ENCODE results near the gene FNIP2.
"Not testable (repeated sequence)": the region's sequence is repeated elsewhere in the genome, so short reads cannot be mapped to it uniquely, and the experiment has no call there.

FNIP2 gene

DNA sequence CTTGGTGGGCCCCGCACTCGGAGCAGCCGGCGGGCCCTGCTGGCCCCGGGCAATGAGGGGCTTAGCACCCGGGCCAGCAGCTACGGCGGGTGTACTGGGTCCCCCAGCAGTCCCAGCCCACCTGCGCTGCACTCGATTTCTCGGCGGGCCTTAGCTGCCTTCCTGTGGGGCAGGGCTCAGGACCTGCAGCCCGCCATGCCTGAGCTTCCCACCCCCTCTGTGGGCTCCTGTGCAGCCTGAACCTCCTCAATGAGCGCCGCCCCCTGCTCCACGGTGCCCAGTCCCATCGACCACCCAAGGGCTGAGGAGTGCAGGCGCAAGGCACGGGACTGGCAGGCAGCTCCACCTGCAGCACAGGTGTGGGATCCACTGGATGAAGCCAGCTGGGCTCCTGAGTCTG is 158.9 kb downstream of the FNIP2 start:
- not testable (repeated sequence) for DNase-seq

DNA sequence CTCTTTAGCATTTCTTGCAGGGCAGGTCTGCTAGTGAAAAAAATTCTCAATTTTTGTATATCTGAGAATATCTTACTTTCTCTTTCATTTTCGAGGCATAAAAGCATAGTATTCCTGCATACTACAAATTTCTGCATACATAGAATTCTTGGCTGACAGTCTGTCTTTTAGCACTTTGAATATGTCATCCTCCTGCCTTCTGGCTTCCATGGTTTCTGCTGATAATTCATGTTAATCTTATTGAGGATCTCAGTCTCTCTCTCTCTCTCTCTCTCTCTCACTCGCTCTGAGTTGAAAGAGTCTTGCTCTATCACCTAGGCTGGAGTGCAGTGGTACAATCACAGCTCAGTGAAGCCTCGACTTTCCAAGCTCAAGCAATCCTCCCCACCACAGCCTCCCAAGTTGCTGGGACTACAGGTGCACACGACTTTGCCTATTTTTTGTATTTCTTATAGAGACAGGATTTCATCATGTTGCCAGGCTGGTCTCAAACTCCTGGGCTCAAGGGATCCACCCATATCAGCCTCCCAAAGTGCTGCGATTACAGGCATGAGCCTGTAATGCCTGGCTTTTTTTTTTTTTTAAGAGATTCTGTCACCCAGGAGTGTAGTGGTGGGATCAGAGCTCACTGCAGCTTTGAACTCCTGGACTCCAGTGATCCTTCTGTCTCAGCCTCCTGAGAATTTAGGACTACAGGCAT is 161.3 kb downstream of the FNIP2 start:
- no peak for DNase-seq

DNA sequence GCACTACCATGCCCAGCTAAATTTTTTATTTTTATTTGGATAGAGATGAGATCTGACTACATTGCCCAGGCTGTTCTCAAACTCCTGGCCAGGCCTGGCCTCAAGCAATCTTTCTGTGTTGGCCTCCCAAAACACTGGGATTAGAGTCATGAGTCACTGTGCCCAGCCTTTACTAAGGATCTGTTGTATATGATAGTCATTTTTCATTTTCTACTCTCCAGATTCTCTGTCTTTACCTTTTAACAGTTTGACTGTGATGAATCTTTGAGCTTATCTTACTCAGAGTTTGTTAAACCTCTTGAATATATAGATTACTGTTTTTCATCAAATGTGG is 161.8 kb downstream of the FNIP2 start:
- no peak for DNase-seq

DNA sequence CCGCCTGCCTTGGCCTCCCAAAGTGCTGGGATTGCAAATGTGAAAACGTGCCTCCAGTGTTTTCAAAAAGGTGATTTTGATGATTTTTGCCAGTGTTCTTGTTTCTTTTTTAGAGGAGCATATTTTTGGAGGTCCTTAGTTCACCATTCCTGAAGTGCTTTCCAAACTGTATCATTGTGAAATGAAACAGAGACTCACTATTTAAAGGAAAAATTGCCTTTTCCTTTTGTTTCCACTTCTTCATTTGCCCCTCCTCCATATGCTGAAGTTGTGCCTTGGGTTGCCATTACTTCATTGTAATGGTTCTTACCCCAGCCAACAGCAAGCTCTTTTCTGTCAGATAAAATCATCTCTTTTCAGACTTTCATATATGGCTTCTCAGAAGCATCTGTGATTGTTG is 164.4 kb downstream of the FNIP2 start:
- no peak for DNase-seq

DNA sequence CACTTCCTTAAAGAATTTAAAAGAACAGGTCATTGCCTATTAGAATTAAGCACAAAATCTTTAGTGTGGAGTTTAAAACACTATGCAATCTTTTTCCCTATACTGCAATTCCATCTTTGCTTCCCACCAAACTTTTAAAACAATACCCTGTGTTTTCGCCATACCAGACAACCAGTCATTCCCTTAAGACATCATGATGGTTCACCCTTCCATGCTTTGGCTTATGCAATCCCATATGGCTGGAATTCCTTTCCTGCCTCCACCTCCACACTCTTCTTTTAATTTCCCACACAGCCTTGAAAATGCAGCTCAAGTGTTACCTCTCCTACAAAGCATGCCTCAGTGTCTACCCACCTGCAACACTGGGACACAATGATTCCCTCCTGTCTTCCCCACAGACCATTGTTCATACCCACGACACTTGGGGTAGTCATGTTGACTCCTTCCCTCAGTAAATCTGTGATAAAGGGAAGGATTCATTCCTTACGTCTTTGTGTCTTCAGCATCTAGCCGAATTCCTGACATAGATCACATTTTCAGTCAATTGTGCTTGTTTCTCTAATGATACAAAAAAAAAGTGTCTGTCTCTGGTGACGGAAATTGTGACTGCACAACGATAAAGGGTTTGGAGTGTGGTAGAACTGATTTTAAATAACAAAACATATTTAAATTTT is 166.3 kb downstream of the FNIP2 start:
- no peak for DNase-seq

DNA sequence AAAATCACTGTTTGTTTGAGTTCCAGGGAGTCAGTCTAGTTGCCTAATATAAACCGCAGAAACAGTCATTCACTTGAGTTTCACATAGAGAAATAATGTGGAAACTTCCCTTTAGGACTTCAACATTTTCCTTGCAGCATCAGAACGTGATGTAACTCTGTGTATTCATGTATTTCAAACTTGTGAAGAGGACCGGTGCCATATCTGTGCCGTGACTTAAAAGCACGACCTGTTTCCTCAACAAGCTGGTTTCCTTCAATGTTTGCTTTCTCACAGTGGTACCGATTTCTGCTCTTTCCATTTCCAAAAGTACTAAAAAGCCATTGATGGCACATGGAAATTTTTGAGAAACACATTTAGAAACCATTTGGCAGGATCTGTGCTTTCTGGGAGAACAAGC is 167.4 kb downstream of the FNIP2 start:
- DNase-seq: no peak

DNA sequence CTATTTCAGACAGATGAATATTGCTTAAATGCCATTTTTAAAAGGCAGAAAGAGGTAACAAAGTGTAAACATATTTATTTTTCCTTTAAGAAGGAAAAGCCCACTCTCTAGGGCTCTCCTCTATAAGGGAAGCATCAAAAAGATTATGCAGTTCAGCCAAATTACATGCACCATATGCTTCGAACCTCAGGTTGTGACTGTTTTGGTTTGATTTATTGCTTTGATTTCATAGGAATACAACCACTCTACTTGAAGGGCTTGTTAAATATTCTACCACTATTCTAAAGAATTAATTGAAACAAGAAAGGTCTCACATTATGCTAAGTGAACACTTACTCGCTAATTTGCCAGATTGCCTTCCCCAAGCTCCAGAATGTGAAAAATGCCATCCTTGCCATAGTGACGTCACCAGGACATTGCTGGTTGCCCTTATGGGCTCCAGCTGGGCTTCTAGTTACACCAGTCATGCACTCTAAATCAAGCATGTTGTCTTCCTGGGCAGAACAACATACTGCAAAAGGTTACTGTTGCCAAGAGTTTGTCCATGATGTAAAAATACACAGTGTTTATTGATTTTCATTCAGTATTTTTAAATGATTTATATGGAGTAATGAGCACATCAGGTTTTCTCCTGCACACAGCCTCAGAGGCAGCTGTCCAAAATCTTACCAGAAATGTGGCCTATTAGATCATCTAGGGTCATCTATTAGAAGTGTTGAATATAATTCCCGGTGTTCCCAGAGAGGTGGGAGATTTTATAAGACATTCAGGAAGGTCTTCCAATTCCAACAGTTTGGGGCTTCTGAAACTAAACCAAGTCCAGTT is 169.6 kb downstream of the FNIP2 start:
- DNase-seq: peak; percentile 53

DNA sequence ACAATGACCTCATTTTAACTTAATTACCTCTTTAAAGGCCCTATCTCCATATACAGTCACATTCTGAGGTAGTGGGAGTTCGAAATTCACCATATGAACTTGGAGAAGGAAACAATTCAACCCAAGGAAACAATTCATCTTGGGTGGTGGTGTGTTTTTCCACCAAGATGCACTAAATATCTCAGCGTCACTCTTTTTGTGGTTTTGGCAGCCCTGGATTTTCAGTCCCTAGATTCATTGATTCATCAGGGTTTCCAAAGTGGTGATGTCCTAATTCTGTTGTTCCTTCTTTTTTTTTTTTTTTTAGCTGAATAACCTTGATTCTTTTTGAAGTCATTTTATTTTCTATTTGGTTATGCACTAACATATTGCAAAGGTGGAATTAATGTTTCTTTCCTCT is 171.4 kb downstream of the FNIP2 start:
- no peak for DNase-seq

DNA sequence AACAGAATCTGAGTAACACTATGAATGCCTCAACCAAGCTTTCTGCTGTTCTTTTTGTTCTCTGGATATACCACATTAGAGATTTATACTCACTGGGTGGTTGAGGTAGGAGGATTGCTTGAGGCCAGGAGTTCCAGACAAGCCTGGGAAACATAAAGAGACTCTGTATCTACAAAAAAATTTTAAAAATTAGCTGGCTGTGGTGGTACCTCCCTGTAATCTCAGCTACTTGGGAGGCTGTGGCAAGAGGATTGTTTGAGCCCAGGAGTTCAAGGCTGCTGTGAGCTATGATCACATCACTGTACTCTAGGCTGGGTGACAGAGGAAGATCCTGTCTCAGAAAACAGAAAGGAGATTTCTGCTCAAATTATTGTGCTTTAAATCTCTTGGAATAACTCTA is 172.5 kb downstream of the FNIP2 start:
- no peak for DNase-seq

DNA sequence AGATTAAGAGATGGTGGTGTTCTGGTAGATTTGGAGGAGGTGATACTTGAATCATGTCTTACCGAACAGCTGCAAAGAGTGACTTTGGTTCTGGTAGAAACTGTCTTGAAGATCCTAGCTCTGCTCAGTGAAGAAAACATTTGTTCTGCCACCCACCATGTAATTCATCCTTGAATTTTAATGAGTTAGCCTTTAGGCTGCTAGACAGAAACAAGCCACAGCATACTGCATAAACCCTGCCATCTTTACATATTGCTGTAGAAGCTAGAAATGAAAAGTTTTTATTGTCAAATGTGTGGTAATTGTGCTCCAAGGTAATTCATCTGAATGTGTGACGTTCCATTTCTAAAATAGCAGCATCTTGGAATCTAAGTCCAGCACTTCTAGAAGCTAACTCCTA is 173.1 kb downstream of the FNIP2 start:
- DNase-seq: no peak

DNA sequence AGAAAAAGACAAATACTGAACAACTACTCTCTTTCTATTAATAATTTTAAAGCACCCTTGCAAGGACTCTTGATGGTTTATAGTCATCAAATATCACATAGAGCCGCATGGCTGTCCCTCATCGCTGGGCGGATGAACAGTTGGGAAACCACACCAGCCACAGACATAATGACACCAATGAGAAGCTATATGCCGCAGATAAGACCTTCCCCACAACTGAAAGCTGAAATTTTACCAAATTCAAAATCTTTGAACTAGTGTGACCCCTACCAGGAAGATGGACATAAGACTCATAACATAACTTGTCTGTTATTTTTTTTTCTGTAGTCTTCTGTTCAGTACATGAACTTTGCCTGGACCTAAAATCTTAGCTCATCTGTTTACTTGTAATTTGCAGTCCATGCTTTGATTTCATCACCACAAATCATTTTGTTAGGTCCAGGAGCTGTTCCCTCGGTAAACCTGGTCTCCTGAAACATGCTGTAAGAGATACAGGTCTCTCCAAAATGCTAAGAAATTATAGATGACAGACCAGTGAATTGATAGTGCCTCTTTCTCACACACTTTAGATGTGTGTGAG is 176.8 kb downstream of the FNIP2 start:
- DNase-seq: no peak

DNA sequence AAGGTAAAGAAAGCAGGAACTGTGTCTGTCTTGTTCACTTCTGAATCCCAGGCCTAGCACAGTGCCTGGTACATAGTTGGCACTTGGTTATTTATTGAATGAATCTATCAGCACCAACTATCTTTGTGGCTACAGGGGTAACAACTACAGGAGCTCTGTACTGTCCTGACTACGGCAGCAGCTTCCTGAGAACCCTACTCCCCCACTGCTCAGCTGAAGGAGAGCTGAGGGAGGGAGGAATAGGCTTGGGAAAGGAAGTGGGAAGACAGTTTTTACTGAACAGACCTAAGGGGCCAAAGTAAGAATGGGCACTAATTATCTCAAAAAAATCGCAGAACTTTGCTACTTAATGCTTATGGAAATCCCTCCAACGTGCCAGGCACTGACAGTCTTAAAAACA is 178.0 kb downstream of the FNIP2 start:
- DNase-seq: no peak

DNA sequence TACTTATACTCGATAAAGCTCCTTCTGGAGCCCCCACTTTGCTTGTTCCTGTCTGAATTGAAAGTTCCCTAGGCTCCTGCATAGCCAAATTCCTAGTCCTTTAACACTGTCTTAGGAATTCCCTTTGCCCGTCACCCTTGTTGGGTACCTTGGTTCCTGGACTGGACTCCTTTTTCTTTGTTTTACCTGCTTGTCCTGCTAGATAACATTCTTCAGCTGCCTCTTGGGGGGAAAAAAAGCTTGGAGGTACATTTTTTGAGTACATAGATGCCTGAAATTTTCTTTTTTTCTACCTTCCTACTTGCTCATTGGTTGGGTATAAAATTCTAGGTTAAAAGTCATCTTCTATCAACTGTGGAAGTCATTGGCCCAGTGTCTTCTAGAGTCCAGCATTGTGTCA is 179.2 kb downstream of the FNIP2 start:
- no peak for DNase-seq

DNA sequence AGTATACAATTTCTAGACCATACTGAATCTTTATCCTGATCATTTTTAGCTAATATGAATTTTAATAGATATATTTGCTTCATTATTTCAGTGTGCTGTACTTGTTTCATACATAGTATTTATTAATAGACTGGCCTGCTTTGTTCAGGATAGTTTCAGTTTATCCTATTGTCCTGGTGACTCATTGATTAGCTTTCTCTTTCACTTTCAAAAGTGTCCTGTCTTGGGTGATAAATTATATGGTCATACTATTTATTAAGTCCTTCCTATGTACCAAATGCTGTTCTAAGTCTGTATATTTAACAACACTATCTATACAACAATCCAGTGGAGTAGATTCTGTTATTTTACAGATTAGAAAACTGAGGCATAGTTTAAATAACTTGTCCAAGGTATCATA is 180.3 kb downstream of the FNIP2 start:
- DNase-seq: no peak

DNA sequence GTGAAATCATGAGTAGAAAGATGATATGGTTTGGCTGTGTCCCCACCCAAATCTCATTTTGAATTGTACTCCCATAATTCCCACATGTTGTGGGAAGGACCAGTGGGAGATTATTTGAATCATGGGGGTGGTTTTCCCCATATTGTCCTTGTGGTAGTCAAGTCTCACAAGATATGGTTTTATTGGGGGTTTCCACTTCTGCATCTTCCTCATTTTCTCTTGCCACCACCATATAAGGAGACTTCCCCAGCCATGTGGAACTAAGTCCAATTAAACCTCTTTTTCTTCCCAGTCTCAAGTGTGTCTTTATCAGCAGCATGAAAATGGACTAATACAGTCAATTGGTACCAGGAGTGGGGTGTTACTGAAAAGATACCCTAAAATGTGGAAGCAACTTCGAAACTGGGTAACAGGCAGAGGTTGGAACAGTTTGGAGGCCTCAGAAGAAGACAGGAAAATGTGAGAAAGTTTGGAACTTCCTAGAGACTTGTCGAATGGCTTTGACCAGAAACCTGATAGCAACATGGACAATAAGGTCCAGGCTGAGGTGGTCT is 183.5 kb downstream of the FNIP2 start:
- not testable (repeated sequence) for DNase-seq

DNA sequence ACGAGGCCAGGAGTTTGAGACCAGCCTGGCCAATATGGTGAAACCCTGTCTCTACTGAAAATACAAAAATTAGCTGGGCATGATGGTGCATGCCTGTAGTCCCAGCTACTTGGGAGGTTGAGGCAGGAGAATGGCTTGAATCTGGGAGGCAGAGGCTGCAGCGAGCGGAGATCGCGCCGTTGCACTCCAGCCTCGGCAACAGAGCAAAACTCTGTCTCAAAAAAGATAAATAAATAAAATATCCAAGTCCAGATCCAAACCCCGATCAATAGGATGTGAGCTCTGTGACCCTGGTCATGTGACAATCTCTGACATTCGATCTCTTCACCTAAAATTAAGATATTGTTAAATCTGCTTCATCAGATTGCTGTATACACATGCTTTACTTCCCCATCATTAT is 187.5 kb downstream of the FNIP2 start:
- not testable (repeated sequence) for DNase-seq

DNA sequence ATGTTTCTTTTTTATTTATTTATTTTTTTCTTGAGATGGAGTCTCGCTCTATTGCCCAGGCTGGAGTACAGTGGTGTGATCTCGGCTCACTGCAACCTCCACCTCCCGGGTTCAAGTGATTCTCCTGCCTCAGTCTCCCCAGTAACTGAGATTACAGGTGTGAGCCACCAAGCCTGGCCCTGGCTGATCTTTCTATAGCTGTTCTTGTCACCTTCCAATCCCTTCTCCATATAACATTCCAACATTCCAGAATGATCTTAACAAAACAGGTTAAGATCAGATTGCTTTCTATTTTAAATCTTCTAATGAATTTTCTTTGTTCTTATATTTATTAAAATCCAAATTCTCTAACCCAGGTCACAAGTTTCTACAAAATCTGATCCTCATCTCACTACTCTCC is 188.1 kb downstream of the FNIP2 start:
- DNase-seq: not testable (repeated sequence)

Data from NCI-H2029 (cell line).